H9 (cell line): ENCODE measurements around the gene CDH13. TPM values are rescaled to one million over a fixed set of nuclear protein-coding genes. Genes with fewer than 3 reads are reported as not detected.

Experiments used
- DNase-seq: peaks from one replicate; pipeline ENCODE4 v3.0.0-alpha.2; 2017
- H2AFZ ChIP-seq: one replicate; pipeline ENCODE4 v1.6.1; 2013; ENCODE audit warnings: mild to moderate bottlenecking, low read length, control low read depth, moderate library complexity
- H2AK5ac ChIP-seq: 2 replicates; pipeline ENCODE4 v1.6.1; 2013; ENCODE audit warnings: low read length, control low read depth, mixed read lengths; ENCODE audit not compliant: insufficient read length
- H2BK120ac ChIP-seq: one replicate; pipeline ENCODE4 v1.6.1; 2013; ENCODE audit warnings: low read depth, mild to moderate bottlenecking, low read length, control low read depth, inconsistent platforms; ENCODE audit not compliant: poor library complexity, severe bottlenecking
- H2BK12ac ChIP-seq: 2 replicates; pipeline ENCODE4 v1.6.1; 2013; ENCODE audit warnings: low read length, control low read depth, mixed read lengths, low read depth; ENCODE audit not compliant: insufficient read length
- H2BK15ac ChIP-seq: 2 replicates; pipeline ENCODE4 v1.6.1; 2013; ENCODE audit warnings: low read depth, low read length, control low read depth
- H2BK20ac ChIP-seq: one replicate; pipeline ENCODE4 v1.6.1; 2013; ENCODE audit warnings: low read depth, mild to moderate bottlenecking, low read length, control low read depth, inconsistent platforms; ENCODE audit not compliant: poor library complexity, severe bottlenecking
- H2BK5ac ChIP-seq: 2 replicates; pipeline ENCODE4 v1.6.1; 2013; ENCODE audit warnings: low read length, control low read depth, mixed read lengths; ENCODE audit not compliant: insufficient read length
- H3K14ac ChIP-seq: 2 replicates; pipeline ENCODE4 v1.6.1; 2013; ENCODE audit warnings: low read length, control low read depth; ENCODE audit not compliant: insufficient read depth
- H3K18ac ChIP-seq: 2 replicates; pipeline ENCODE4 v1.6.1; 2013; ENCODE audit warnings: low read depth, mild to moderate bottlenecking, mixed read lengths, low read length, control low read depth; ENCODE audit not compliant: insufficient read length
- H3K23ac ChIP-seq: 2 replicates; pipeline ENCODE4 v1.6.1; 2013; ENCODE audit warnings: low read length, control low read depth, mixed read lengths, low read depth; ENCODE audit not compliant: insufficient read length
- H3K23me2 ChIP-seq: 2 replicates; pipeline ENCODE4 v1.6.1; 2013; ENCODE audit warnings: low read depth, mild to moderate bottlenecking, mixed read lengths, low read length, control low read depth; ENCODE audit not compliant: insufficient read length, poor library complexity, severe bottlenecking
- H3K27ac ChIP-seq: 2 replicates; pipeline ENCODE4 v1.5.1; 2013; ENCODE audit warnings: low read length, control low read depth, mixed read lengths, low read depth; ENCODE audit not compliant: insufficient read length
- H3K27me3 ChIP-seq: 2 replicates; pipeline ENCODE4 v1.6.1; 2013; ENCODE audit warnings: low read length, control low read depth, inconsistent platforms; ENCODE audit not compliant: insufficient read depth
- H3K4ac ChIP-seq: 2 replicates; pipeline ENCODE4 v1.6.1; 2013; ENCODE audit warnings: low read depth, mild to moderate bottlenecking, control low read depth, inconsistent platforms, low read length, moderate library complexity
- H3K4me1 ChIP-seq: 2 replicates; pipeline ENCODE4 v1.6.1; 2013; ENCODE audit warnings: low read length, control low read depth, inconsistent platforms; ENCODE audit not compliant: insufficient read depth
- H3K4me2 ChIP-seq: 2 replicates; pipeline ENCODE4 v1.6.1; 2013; ENCODE audit warnings: low read length, control low read depth, mixed read lengths; ENCODE audit not compliant: insufficient read length, insufficient read depth
- H3K56ac ChIP-seq: 2 replicates; pipeline ENCODE4 v1.6.1; 2013; ENCODE audit warnings: low read depth, mild to moderate bottlenecking, mixed read lengths, low read length, control low read depth; ENCODE audit not compliant: insufficient read length
- H3K79me1 ChIP-seq: 2 replicates; pipeline ENCODE4 v1.6.1; 2013; ENCODE audit warnings: low read depth, mild to moderate bottlenecking, moderate library complexity, low read length, control low read depth, inconsistent platforms; ENCODE audit not compliant: insufficient read depth, poor library complexity, severe bottlenecking
- H3K79me2 ChIP-seq: 2 replicates; pipeline ENCODE4 v1.6.1; 2013; ENCODE audit warnings: low read length, control low read depth, inconsistent platforms; ENCODE audit not compliant: insufficient read depth
- H3K9ac ChIP-seq: 2 replicates; pipeline ENCODE4 v1.6.1; 2013; ENCODE audit warnings: low read length, control low read depth, mixed read lengths; ENCODE audit not compliant: insufficient read length; ENCODE audit errors: extremely low read depth
- H3K9me3 ChIP-seq: one replicate; pipeline ENCODE4 v1.6.1; 2013; ENCODE audit warnings: low read depth, low read length, inconsistent platforms; ENCODE audit not compliant: control insufficient read depth
- H3T11ph ChIP-seq: one replicate; pipeline ENCODE4 v1.6.1; 2013; ENCODE audit warnings: mild to moderate bottlenecking, low read length, control low read depth, inconsistent platforms
- H4K20me1 ChIP-seq: one replicate; pipeline ENCODE4 v1.6.1; 2013; ENCODE audit not compliant: control insufficient read depth, insufficient read length, insufficient read depth
- H4K5ac ChIP-seq: 2 replicates; pipeline ENCODE4 v1.6.1; 2013; ENCODE audit warnings: low read depth, mild to moderate bottlenecking, mixed read lengths, low read length, control low read depth; ENCODE audit not compliant: insufficient read length
- H4K8ac ChIP-seq: replicated peaks from 2 replicates; pipeline ENCODE4 v1.6.1; 2013; ENCODE audit warnings: low read length, control low read depth, mixed read lengths, low read depth; ENCODE audit not compliant: insufficient read length
- H4K91ac ChIP-seq: 2 replicates; pipeline ENCODE4 v1.6.1; 2013; ENCODE audit warnings: low read depth, mild to moderate bottlenecking, moderate library complexity, mixed read lengths, low read length, control low read depth; ENCODE audit not compliant: insufficient read length
- H3K27ac Mint-ChIP-seq, 3 experiments: 2 replicates in 2 of 3; 3 replicates in 1 of 3; pipeline ENCODE4 v1.8.0; 2020 to 2021; ENCODE audit warnings: mixed read lengths in 3 of 3, mild to moderate bottlenecking in 1 of 3, moderate library complexity in 1 of 3
- H3K27me3 Mint-ChIP-seq: 2 replicates; pipeline ENCODE4 v1.8.0; 2021; ENCODE audit warnings: low read depth, mild to moderate bottlenecking, moderate library complexity, mixed read lengths
- H3K36me3 Mint-ChIP-seq, 3 experiments: 2 replicates in 2 of 3; 3 replicates in 1 of 3; pipeline ENCODE4 v1.8.0; 2020 to 2021; ENCODE audit warnings: low read depth in 3 of 3, mixed read lengths in 3 of 3; ENCODE audit not compliant: insufficient read depth in 1 of 3
- H3K4me1 Mint-ChIP-seq, 2 experiments: 2 replicates each; pipeline ENCODE4 v1.8.0; 2020; ENCODE audit warnings: mixed read lengths in 2 of 2
- H3K4me3 Mint-ChIP-seq, 2 experiments: 2 replicates in 1 of 2; 3 replicates in 1 of 2; pipeline ENCODE4 v1.8.0; 2020 to 2021; ENCODE audit warnings: mild to moderate bottlenecking in 2 of 2, mixed read lengths in 2 of 2, moderate library complexity in 1 of 2
- H3K9me3 Mint-ChIP-seq, 2 experiments: 2 replicates in 1 of 2; 3 replicates in 1 of 2; pipeline ENCODE4 v1.8.0; 2020; ENCODE audit warnings: mild to moderate bottlenecking in 2 of 2, mixed read lengths in 2 of 2, moderate library complexity in 1 of 2
- WGBS: extraction: QIAGEN DNeasy Blood & Tissue Kit; methylation state at CpG from one replicate; pipeline ENCODE4 v1.1.7; 2013; ENCODE audit warnings: missing lambda C conversion rate, low lambda C conversion rate, mixed read lengths; ENCODE audit not compliant: insufficient read length; ENCODE audit errors: extremely low coverage; 5-methylcytosine and 5-hydroxymethylcytosine counted together
- total RNA-seq: library from RNA; stranded (reverse); gene quantifications from 2 replicates; pipeline ENCODE4 v1.2.1, GENCODE V29; 2021
- TF ChIP-seq, protein P1 (sequence below): fragments of 200-600 bp; sonication (generic); conservative IDR thresholded peaks from 3 replicates; pipeline ENCODE4 v1.8.0; 2021; ENCODE audit warnings: antibody characterized with exemption, mild to moderate bottlenecking

CDH13 gene
- total RNA-seq, 1 experiment from 2014 or later, result 1.5 TPM

DNA sequence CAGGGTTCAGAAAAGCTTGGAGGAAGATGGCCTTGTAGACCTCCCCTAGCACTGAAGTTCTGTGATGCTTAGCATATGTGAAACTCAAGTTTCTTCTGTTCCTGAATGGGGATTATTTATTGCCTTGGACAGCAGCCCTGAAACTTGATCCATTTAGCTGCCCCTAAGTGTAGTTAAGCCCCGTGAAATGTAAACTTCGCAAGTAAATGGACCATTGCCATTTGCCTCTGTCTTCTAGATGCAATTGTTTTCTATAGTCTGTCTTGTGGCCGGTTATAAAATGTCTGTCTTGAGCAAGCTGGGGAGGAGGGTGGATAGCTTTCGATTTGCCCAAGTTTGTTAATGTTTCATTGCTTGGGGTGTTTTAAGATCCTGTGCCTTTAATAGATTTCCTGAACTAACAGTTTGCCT is 261.8 kb downstream of the CDH13 start:
- Histone ChIP-seq H3K56ac (no peak overlapping the region), H2BK12ac (no peak overlapping the region), H4K91ac (no peak overlapping the region), H3K4me1 (peaks cover 2% of the 10 kb centered on the region; the same call in 1 of the 2 replicates), H3K4me2 (no peak overlapping the region), H2BK5ac (no peak overlapping the region), H2AK5ac (no peak overlapping the region), H4K5ac (no peak overlapping the region), H3K18ac (no peak overlapping the region), H3K9ac (no peak overlapping the region), H4K20me1 (no peaks in the 10 kb centered on the region), H2BK15ac (no peak overlapping the region), H3K23ac (no peak overlapping the region), H2BK20ac (no peak overlapping the region), H2AFZ (no peak overlapping the region), H4K8ac (no peak overlapping the region), H3T11ph (no peak overlapping the region), H3K79me1 (no peaks in the 10 kb centered on the region), H3K27me3 (no peaks in the 10 kb centered on the region), H3K79me2 (no peaks in the 10 kb centered on the region), H3K14ac (no peak overlapping the region), H3K4ac (no peak overlapping the region), H3K9me3 (no peaks in the 10 kb centered on the region), H3K23me2 (no peaks in the 10 kb centered on the region), H2BK120ac (no peak overlapping the region), H3K27ac (no peak overlapping the region)
- Mint-ChIP-seq H3K27me3 (no peaks in the 10 kb centered on the region), H3K27ac (no peak overlapping the region), H3K9me3 (no peaks in the 10 kb centered on the region), H3K4me1 (peaks cover 17 to 30% of the 10 kb centered on the region in 2 experiments), H3K4me3 (no peak overlapping the region), H3K36me3 (no peaks in the 10 kb centered on the region)
- no CpG with 5 or more reads among the region's 4 CpGs for WGBS
- TF ChIP-seq, protein P1, sequence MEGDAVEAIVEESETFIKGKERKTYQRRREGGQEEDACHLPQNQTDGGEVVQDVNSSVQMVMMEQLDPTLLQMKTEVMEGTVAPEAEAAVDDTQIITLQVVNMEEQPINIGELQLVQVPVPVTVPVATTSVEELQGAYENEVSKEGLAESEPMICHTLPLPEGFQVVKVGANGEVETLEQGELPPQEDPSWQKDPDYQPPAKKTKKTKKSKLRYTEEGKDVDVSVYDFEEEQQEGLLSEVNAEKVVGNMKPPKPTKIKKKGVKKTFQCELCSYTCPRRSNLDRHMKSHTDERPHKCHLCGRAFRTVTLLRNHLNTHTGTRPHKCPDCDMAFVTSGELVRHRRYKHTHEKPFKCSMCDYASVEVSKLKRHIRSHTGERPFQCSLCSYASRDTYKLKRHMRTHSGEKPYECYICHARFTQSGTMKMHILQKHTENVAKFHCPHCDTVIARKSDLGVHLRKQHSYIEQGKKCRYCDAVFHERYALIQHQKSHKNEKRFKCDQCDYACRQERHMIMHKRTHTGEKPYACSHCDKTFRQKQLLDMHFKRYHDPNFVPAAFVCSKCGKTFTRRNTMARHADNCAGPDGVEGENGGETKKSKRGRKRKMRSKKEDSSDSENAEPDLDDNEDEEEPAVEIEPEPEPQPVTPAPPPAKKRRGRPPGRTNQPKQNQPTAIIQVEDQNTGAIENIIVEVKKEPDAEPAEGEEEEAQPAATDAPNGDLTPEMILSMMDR, result no peak
- DNase-seq, result no peak
